Measurements from ENCODE around the gene EXOSC1. TPM values are rescaled to one million over a fixed set of nuclear protein-coding genes. Genes with fewer than 3 reads are reported as not detected.

Gene EXOSC1
- total RNA-seq, 1 donor from 2014 or later = 34.2 TPM

DNA sequence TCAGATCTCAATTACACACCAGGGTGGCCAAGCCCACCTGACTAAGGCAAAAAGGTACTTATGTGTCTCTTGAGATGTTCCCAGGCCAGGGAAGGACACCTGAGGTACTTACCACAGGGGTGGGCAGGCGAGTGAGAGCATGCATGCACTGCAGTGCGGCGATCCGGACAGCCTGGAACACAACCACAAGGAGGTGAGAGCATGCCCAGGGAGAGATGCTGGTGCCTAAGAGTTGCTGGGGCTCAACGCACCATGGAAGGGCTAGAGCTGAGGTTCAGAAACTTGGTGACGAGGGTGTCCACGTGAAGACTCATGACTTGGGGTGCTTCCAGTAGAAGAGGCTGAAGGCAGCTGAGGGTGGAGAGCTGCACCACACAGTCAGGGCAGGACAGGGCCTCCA, 13.3 kb upstream of the EXOSC1 start:
- DNase-seq (ENCODE audit: low read depth) = no peak
- TF ChIP-seq, protein P1, sequence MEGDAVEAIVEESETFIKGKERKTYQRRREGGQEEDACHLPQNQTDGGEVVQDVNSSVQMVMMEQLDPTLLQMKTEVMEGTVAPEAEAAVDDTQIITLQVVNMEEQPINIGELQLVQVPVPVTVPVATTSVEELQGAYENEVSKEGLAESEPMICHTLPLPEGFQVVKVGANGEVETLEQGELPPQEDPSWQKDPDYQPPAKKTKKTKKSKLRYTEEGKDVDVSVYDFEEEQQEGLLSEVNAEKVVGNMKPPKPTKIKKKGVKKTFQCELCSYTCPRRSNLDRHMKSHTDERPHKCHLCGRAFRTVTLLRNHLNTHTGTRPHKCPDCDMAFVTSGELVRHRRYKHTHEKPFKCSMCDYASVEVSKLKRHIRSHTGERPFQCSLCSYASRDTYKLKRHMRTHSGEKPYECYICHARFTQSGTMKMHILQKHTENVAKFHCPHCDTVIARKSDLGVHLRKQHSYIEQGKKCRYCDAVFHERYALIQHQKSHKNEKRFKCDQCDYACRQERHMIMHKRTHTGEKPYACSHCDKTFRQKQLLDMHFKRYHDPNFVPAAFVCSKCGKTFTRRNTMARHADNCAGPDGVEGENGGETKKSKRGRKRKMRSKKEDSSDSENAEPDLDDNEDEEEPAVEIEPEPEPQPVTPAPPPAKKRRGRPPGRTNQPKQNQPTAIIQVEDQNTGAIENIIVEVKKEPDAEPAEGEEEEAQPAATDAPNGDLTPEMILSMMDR (conservative IDR thresholded peaks at IDR 0.05; ENCODE audit: low read depth, low read length) = no peak

DNA sequence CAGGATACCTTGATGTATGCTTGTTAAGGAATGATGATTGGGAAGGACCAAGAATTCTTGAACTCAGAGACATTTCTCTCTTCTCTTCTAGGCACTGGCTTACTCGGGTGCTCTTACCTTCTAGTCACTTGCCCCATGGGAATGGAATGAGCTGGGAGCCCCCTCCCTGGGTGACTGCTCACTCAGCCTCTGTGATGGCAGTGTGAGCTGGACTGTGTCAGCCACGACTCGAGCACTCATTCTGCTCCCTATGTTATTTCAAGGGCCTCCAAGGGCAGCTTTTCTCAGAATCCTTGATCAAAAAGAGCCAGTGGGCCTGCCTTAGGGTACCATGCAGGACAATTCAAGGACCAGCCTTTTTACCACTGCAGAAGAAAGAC, 10.9 kb upstream of the EXOSC1 start:
- no peak overlapping the region for H3K4me3 ChIP-seq (ENCODE audit: low read depth, low read length)
- TF ChIP-seq, protein P1 (conservative IDR thresholded peaks at IDR 0.05; ENCODE audit: low read depth, low read length) = no peak
- DNase-seq (ENCODE audit: low read depth) = no peak

More for the DNA sequence above, 13.3 kb upstream of the EXOSC1 start:
- H3K4me3 ChIP-seq (ENCODE audit: low read depth, low read length) = no peak overlapping the region

DNA sequence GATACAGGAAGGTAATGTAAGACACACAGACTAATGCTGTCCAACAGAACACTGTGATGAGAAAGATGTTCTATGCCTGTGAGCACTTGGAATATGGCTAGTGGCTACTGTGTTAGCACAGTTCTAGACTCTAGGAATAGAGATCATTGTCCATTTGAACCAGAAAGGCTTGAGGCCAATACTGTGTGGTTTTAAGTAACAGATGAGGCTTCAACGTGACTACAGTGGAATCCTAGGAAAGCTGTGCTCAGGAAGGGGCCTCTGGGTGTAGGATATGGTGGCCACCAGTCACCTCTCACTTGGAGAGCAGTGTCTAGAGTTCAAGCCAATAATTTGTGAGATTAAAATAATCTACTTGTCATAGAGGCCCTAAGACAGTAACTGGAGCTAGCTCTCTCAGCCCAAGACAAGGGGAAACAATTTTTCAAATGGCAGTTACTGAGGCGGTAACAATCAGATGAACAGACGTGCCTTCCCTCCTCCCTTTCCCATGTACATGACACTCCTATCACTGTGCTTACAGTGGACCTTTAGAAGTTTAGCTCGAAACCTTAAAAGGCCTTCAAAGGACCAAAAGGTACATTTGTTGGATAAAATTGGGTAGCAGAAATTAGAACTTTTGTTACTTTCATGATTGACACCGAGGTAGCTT, 10.4 kb upstream of the EXOSC1 start:
- TF ChIP-seq, protein P1 (conservative IDR thresholded peaks at IDR 0.05; ENCODE audit: low read depth, low read length) = no peak
- no peak for DNase-seq (ENCODE audit: low read depth)
- H3K4me3 ChIP-seq (ENCODE audit: low read depth, low read length) = no peak overlapping the region

DNA sequence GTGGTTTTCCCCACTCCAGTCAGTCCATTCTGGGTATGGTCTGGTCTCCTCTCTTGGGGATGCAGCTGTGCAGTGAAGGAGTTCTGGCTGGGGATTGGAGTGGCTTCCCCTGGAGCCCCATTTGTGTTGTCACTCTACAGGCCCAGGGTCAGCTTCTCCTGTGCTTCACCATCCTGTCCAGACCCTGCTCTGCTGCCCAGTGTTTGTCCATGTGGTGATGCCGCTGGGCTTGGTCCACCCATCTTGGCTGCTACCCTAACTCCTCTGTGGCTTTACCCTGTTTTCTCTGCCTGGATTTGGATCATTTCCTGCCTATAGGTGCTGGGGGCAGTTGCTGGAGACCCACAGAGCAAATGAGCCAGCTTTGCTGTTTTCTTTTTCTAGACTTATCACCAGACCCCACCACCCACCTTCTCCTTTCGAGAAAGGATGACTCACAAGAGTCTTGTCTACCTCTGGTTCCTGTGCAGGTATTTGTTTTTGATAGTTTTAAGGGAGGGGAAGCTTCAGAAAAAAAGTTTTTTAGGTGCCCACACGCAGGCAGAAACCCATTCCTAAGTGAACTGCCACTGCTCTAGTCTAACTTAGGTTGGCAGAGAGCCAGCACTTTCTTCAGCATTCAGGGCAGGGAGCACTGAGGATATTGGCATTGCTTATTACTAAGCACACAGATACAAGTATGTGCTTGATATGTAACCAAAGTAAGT, 8.7 kb upstream of the EXOSC1 start:
- TF ChIP-seq, protein P1 (conservative IDR thresholded peaks at IDR 0.05; ENCODE audit: low read depth, low read length) = no peak
- DNase-seq (ENCODE audit: low read depth) = no peak
- H3K4me3 ChIP-seq (ENCODE audit: low read depth, low read length) = no peak overlapping the region

DNA sequence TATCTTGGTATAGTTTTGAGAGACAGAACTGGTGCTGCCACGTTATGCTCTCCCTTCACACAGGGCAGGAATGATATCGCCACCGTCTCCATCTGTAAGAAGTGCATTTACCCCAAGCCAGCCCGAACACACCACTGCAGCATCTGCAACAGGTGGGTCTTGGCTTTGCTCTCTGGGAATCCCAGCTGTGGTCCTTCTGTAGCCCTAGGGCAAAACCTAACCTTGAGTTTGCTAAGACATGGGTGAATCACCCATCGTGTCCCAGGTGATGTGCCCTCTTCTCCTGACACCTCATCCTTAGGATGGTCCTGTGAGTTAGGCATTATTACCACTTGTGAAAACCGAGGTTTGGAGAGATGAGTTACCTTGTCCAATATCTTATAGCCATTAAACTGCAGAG, 6.5 kb upstream of the EXOSC1 start:
- no peak for DNase-seq (ENCODE audit: low read depth)
- H3K4me3 ChIP-seq (ENCODE audit: low read depth, low read length) = no peak overlapping the region
- TF ChIP-seq, protein P1 (conservative IDR thresholded peaks at IDR 0.05; ENCODE audit: low read depth, low read length) = no peak

DNA sequence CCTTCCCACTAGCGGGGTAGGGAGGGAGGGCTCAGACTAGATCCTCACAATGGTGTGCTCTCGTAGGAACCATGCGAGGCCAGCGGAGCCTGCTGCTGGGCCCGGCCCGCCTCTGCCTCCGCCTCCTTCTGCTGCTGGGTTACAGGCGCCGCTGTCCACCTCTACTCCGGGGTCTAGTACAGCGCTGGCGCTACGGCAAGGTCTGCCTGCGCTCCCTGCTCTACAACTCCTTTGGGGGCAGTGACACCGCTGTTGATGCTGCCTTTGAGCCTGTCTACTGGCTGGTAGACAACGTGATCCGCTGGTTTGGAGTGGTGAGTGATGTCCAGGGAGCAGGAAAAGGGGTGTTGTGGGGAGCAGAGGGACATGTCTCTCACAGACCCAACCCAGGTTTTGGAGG, 5.8 kb upstream of the EXOSC1 start:
- no peak for DNase-seq (ENCODE audit: low read depth)
- TF ChIP-seq, protein P1 (conservative IDR thresholded peaks at IDR 0.05; ENCODE audit: low read depth, low read length) = no peak
- no peak overlapping the region for H3K4me3 ChIP-seq (ENCODE audit: low read depth, low read length)

DNA sequence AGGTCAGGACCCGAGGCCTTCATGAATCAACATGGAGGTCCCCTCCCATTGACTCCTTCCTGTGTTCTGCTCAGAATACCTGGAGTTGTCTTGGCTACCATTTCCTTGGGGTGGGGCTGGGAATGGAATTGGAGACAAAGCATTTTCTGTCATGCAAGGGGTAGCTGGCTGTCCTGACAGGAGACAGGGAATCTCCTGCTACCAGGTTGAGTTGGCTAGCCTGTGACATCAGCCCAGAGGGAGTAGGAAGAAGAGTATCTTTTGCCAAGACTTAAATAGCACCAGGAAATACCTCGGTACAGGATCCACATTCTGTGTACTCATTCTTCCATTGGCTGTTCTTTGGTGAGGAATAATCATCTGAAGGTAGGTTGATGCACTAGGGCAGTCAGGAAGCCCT, 5.0 kb upstream of the EXOSC1 start:
- H3K4me3 ChIP-seq (ENCODE audit: low read depth, low read length) = no peak overlapping the region
- DNase-seq (ENCODE audit: low read depth) = no peak
- TF ChIP-seq, protein P1 (conservative IDR thresholded peaks at IDR 0.05; ENCODE audit: low read depth, low read length) = no peak

All from epithelial cell of proximal tubule (primary cell).